GM21529 (cell line): ENCODE measurements around the gene SLC26A6.

Experiments used
- ATAC-seq: cut with Tn5 transposase; IDR thresholded peaks from one replicate; pipeline ENCODE4 v1.9.1; 2021; ENCODE audit not compliant: unreplicated experiment

Gene SLC26A6

GRCh38 chr3:48661501-48662144 is 26.4 kb upstream of the SLC26A6 start:
- no peak for ATAC-seq

GRCh38 chr3:48660800-48661400 is 25.6 kb upstream of the SLC26A6 start:
- no peak for ATAC-seq

- ATAC-seq: no peak
Measured at GRCh38 chr3:48656841-48657281, 21.6 kb upstream of the SLC26A6 start.

- ATAC-seq: peak; percentile 50
Measured at GRCh38 chr3:48656061-48656840, 21.0 kb upstream of the SLC26A6 start.

- ATAC-seq: no peak
Measured at GRCh38 chr3:48655606-48656005, 20.3 kb upstream of the SLC26A6 start.

- ATAC-seq: no peak
Measured at GRCh38 chr3:48655063-48655462, 19.8 kb upstream of the SLC26A6 start.

GRCh38 chr3:48652923-48653715 is 17.9 kb upstream of the SLC26A6 start:
- no peak for ATAC-seq

GRCh38 chr3:48651771-48652170 is 16.5 kb upstream of the SLC26A6 start:
- ATAC-seq: no peak

GRCh38 chr3:48650723-48651122 is 15.5 kb upstream of the SLC26A6 start:
- ATAC-seq: no peak

- no peak for ATAC-seq
Measured at GRCh38 chr3:48648188-48648850, 13.1 kb upstream of the SLC26A6 start.

- no peak for ATAC-seq
Measured at GRCh38 chr3:48647714-48648113, 12.5 kb upstream of the SLC26A6 start.

- ATAC-seq: no peak
Measured at GRCh38 chr3:48644898-48645760, 9.9 kb upstream of the SLC26A6 start.

- no peak for ATAC-seq
Measured at GRCh38 chr3:48642605-48643004, 7.3 kb upstream of the SLC26A6 start.

GRCh38 chr3:48641396-48641795 is 6.1 kb upstream of the SLC26A6 start:
- ATAC-seq: no peak

- no peak for ATAC-seq
Measured at GRCh38 chr3:48639944-48640606, 4.8 kb upstream of the SLC26A6 start.

- ATAC-seq: no peak
Measured at GRCh38 chr3:48637305-48637704, 2.0 kb upstream of the SLC26A6 start.

GRCh38 chr3:48636149-48636655 is 941 bp upstream of the SLC26A6 start:
- ATAC-seq: no peak

GRCh38 chr3:48634661-48635221 is 520 bp downstream of the SLC26A6 start:
- peak; percentile 25 for ATAC-seq

GRCh38 chr3:48633743-48634142 is 1.5 kb downstream of the SLC26A6 start:
- no peak for ATAC-seq
